SK-N-SH (cell line): ENCODE measurements around the gene TDP1.

Experiments used
- CHD2 ChIP-seq: fragments of 150-350 bp; IDR thresholded peaks from 2 replicates; pipeline ENCODE4 v1.6.1; 2018; ENCODE audit warnings: low read length; ENCODE audit not compliant: partially characterized antibody
- POLR2AphosphoS5 ChIP-seq: IDR thresholded peaks from 2 replicates; pipeline ENCODE4 v1.6.1; 2012; ENCODE audit warnings: low read depth, low read length
- RCOR1 ChIP-seq: fragments of 150-350 bp; IDR thresholded peaks from 2 replicates; pipeline ENCODE4 v1.6.1; 2017; ENCODE audit warnings: antibody characterized with exemption, low read length
- TF ChIP-seq, protein P1 (sequence below): fragments of 200-600 bp; sonication (generic); IDR thresholded peaks from 2 replicates; pipeline ENCODE4 v1.6.1; 2017; ENCODE audit warnings: antibody characterized with exemption, mild to moderate bottlenecking, moderate library complexity

DNA sequence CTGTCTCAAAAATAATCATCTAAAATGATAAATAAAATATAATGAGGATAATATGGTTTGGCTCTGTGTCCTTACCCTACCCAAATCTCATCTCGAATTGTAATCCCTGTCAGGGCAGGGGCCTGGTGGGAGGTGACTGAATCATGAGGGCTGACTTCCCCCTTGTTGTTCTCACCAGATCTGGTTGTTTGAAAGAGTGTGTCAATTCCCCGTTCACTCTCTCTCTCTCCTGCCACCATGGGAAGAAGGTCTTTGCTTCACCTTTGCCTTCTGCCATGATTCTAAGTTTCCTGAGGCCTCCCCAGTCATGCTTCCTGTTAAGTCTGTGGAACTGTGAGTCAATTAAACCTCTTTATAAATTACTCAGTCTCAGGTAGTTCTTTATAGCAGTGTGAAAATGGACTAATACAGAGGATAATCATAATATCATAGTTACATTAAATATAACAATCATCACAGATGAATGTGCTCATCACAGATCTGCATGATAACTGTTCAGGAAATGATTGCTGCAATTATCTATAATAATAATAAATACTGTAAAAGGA lies 13.8 kb upstream of the TDP1 start:
- TF ChIP-seq, protein P1, sequence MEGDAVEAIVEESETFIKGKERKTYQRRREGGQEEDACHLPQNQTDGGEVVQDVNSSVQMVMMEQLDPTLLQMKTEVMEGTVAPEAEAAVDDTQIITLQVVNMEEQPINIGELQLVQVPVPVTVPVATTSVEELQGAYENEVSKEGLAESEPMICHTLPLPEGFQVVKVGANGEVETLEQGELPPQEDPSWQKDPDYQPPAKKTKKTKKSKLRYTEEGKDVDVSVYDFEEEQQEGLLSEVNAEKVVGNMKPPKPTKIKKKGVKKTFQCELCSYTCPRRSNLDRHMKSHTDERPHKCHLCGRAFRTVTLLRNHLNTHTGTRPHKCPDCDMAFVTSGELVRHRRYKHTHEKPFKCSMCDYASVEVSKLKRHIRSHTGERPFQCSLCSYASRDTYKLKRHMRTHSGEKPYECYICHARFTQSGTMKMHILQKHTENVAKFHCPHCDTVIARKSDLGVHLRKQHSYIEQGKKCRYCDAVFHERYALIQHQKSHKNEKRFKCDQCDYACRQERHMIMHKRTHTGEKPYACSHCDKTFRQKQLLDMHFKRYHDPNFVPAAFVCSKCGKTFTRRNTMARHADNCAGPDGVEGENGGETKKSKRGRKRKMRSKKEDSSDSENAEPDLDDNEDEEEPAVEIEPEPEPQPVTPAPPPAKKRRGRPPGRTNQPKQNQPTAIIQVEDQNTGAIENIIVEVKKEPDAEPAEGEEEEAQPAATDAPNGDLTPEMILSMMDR, result no peak
- TF ChIP-seq CHD2 (no peak), RCOR1 (no peak), POLR2AphosphoS5 (no peak)
